ELF-1 (cell line): ENCODE data around the gene ARAF.
A peak's percentile ranks its signal among the peaks of the same experiment; 100 is the strongest.
"Not testable (repeated sequence)": the region's sequence is repeated elsewhere in the genome, so short reads cannot be mapped to it uniquely, and the experiment has no call there.

Source experiments
- DNase-seq: peaks from one replicate; pipeline ENCODE4 v3.0.0-alpha.2; 2016; ENCODE audit warnings: low read depth, low spot score

The ARAF gene

GRCh38 chrX:47586043-47586787 lies 25.2 kb downstream of the ARAF start:
- DNase-seq, result no peak

- DNase-seq, result no peak
Observed at GRCh38 chrX:47587091-47587891, 26.3 kb downstream of the ARAF start.

GRCh38 chrX:47587906-47588735 lies 27.1 kb downstream of the ARAF start:
- no peak for DNase-seq

GRCh38 chrX:47590984-47591383 lies 30.0 kb downstream of the ARAF start:
- DNase-seq, result no peak

GRCh38 chrX:47593522-47593921 lies 32.5 kb downstream of the ARAF start:
- no peak for DNase-seq

- DNase-seq, result no peak
Observed at GRCh38 chrX:47595716-47596251, 34.8 kb downstream of the ARAF start.

GRCh38 chrX:47596256-47596655 lies 35.3 kb downstream of the ARAF start:
- DNase-seq, result no peak

- DNase-seq, result no peak
Observed at GRCh38 chrX:47597222-47597621, 36.2 kb downstream of the ARAF start.

GRCh38 chrX:47603125-47603524 lies 42.1 kb downstream of the ARAF start:
- not testable (repeated sequence) for DNase-seq

GRCh38 chrX:47605024-47605423 lies 44.0 kb downstream of the ARAF start:
- DNase-seq, result no peak

GRCh38 chrX:47607091-47607490 lies 46.1 kb downstream of the ARAF start:
- DNase-seq, result no peak

- DNase-seq, result peak; percentile 76
Observed at GRCh38 chrX:47608130-47608810, 47.3 kb downstream of the ARAF start.

- DNase-seq, result no peak
Observed at GRCh38 chrX:47610511-47610910, 49.5 kb downstream of the ARAF start.

GRCh38 chrX:47611489-47611888 lies 50.5 kb downstream of the ARAF start:
- no peak for DNase-seq

GRCh38 chrX:47611926-47612325 lies 50.9 kb downstream of the ARAF start:
- DNase-seq, result no peak

GRCh38 chrX:47612418-47612817 lies 51.4 kb downstream of the ARAF start:
- DNase-seq, result no peak

- DNase-seq, result no peak
Observed at GRCh38 chrX:47613082-47613481, 52.1 kb downstream of the ARAF start.

GRCh38 chrX:47614618-47615017 lies 53.6 kb downstream of the ARAF start:
- no peak for DNase-seq

- DNase-seq, result no peak
Observed at GRCh38 chrX:47618923-47619485, 58.0 kb downstream of the ARAF start.

- DNase-seq, result peak; percentile 94
Observed at GRCh38 chrX:47619486-47620302, 58.7 kb downstream of the ARAF start, which contains the start of gene SYN1. TSS of gene SYN1 (minus strand) at chrX:47619857. CDS start at chrX:47619728, 129 bp downstream.
